HepG2 (cell line): ENCODE measurements around the gene SLC35A2. TPM values are rescaled to one million over a fixed set of nuclear protein-coding genes. Genes with fewer than 3 reads are reported as not detected.

Experiments
- ATAC-seq: fragments of 200-7000 bp; cut with Tn5 transposase; 3 replicates; pipeline ENCODE4 v1.9.1; 2020; ENCODE audit warnings: mild to moderate bottlenecking, moderate library complexity
- BruUV-seq: library from RNA; stranded (reverse); fragments of 400-500 nt; replicated peaks from 2 replicates; lab custom pipeline; 2021; lab: Mats Ljungman, UMichigan
- CTCF ChIA-PET: fragments of 300-600 bp; formaldehyde crosslinking; extraction: SDS; loops from one replicate; lab custom pipeline; 2021; ENCODE audit warnings: low total read pairs, inconsistent platforms, low intra/inter-chr PET ratio; lab: Yijun Ruan, JAX
- POLR2A ChIA-PET: fragments of 350-600 bp; sonication (Branson Sonifier 250); formaldehyde crosslinking; loops from one replicate; lab custom pipeline; 2020; ENCODE audit warnings: antibody characterized with exemption, inconsistent platforms; lab: Yijun Ruan, JAX
- DNase-seq: peaks from one replicate; pipeline ENCODE4 v3.0.0-alpha.2; 2015; ENCODE audit warnings: low spot score
- FAIRE-seq: peaks from 3 replicates; lab custom pipeline; 2011; peaks lifted over from hg19 to GRCh38; lab: Jason Lieb, UNC
- H2AFZ ChIP-seq: one replicate; pipeline ENCODE4 v1.6.1; 2011; ENCODE audit warnings: low read length, inconsistent platforms
- H3K27ac ChIP-seq: fragments of 300-600 bp; 3 replicates; pipeline ENCODE4 v1.8.0; 2011; ENCODE audit warnings: mixed run types, mild to moderate bottlenecking, mixed read lengths, low read length, inconsistent platforms; ENCODE audit not compliant: insufficient read depth; ENCODE audit errors: extremely low read length
- H3K27me3 ChIP-seq, 2 experiments: fragments of 200-600 bp in 1 of 2; 2 replicates in 1 of 2; 3 replicates in 1 of 2; pipeline versions ENCODE4 v1.6.0 to v1.8.0; 2011; ENCODE audit warnings: low read length in 2 of 2, mild to moderate bottlenecking in 2 of 2, moderate library complexity in 2 of 2, inconsistent platforms in 1 of 2; ENCODE audit not compliant: insufficient read depth in 2 of 2, control insufficient read depth in 1 of 2
- H3K36me3 ChIP-seq, 2 experiments: fragments of 200-600 bp in 1 of 2; replicated peaks in 1 of 2; 2 replicates in 1 of 2; 3 replicates in 1 of 2; pipeline versions ENCODE4 v1.5.1 to v1.8.0; 2011; ENCODE audit warnings: low read length in 2 of 2, inconsistent platforms in 1 of 2; ENCODE audit not compliant: insufficient read depth in 2 of 2, control insufficient read depth in 1 of 2
- H3K4me1 ChIP-seq: 2 replicates; pipeline ENCODE4 v1.5.1; 2012; ENCODE audit warnings: low read length, inconsistent platforms; ENCODE audit not compliant: insufficient read depth
- H3K4me2 ChIP-seq: 2 replicates; pipeline ENCODE4 v1.6.0; 2011; ENCODE audit warnings: low read depth, low read length, inconsistent platforms
- H3K4me3 ChIP-seq, 3 experiments: fragments of 200-600 bp in 1 of 3; sonication (generic), shearing (Covaris generic) in 1 of 3; replicated peaks in 1 of 3; 2 replicates each; pipeline ENCODE4 v1.5.1; 2011 to 2016; ENCODE audit warnings: low read length in 3 of 3, inconsistent platforms in 2 of 3, low read depth in 2 of 3, mild to moderate bottlenecking in 2 of 3, control low read depth in 1 of 3, mixed read lengths in 1 of 3; ENCODE audit not compliant: insufficient read depth in 1 of 3
- H3K79me2 ChIP-seq: one replicate; pipeline ENCODE4 v1.6.1; 2011; ENCODE audit warnings: low read length, inconsistent platforms; ENCODE audit not compliant: insufficient read depth
- H3K9ac ChIP-seq: 2 replicates; pipeline ENCODE4 v1.6.0; 2011; ENCODE audit warnings: mild to moderate bottlenecking, low read depth, low read length, inconsistent platforms; ENCODE audit not compliant: insufficient read depth
- H3K9me3 ChIP-seq: 2 replicates; pipeline ENCODE4 v1.5.1; 2012; ENCODE audit warnings: mild to moderate bottlenecking, low read length
- H4K20me1 ChIP-seq: 2 replicates; pipeline ENCODE4 v1.6.0; 2011; ENCODE audit warnings: inconsistent platforms, mild to moderate bottlenecking, low read length, moderate library complexity; ENCODE audit not compliant: insufficient read depth
- AKNA ChIP-seq: sonication (generic); formaldehyde crosslinking; IDR thresholded peaks from 2 replicates; pipeline ENCODE4 v1.4.0; 2020; ENCODE audit warnings: missing genetic modification reagents, borderline replicate concordance
- ERF ChIP-seq: IDR thresholded peaks from 2 replicates; pipeline ENCODE4 v1.6.1; 2018; ENCODE audit warnings: missing biosample characterization, missing genetic modification reagents
- ETV5 ChIP-seq: IDR thresholded peaks from 2 replicates; pipeline ENCODE4 v1.6.1; 2018; ENCODE audit warnings: missing biosample characterization, missing genetic modification reagents, inconsistent platforms, borderline replicate concordance
- NKX3-1 ChIP-seq: sonication (generic); formaldehyde crosslinking; IDR thresholded peaks from 2 replicates; pipeline ENCODE4 v1.5.0; 2020; ENCODE audit warnings: missing genetic modification reagents
- RBM22 ChIP-seq: fragments of 200-400 bp; formaldehyde crosslinking; optimal IDR thresholded peaks from 2 replicates; pipeline ENCODE3; 2017; ENCODE audit warnings: mild to moderate bottlenecking, low read length, moderate library complexity
- TCF7L2 ChIP-seq: IDR thresholded peaks from 2 replicates; pipeline ENCODE4 v1.6.1; 2011; ENCODE audit warnings: mild to moderate bottlenecking, low read depth, low read length, moderate library complexity
- WGBS: methylation state at CpG from one replicate; pipeline ENCODE4 v1.1.6; 2017; ENCODE audit warnings: low lambda C conversion rate; 5-methylcytosine and 5-hydroxymethylcytosine counted together
- in situ Hi-C: cut with HindIII; loops from 2 replicates; pipeline ENCODE4 v1.10.0; 2017; ENCODE audit warnings: low pct_unique_long_range_greater_than_20kb; ENCODE audit not compliant: extremely low pct_ligation_motif_present
- intact Hi-C: fragments of 100-400 bp; cut with micrococcal nuclease; formaldehyde crosslinking; loops from one replicate; pipeline ENCODE4 v1.10.0; 2022; ENCODE audit not compliant: unreplicated experiment
- polyA plus RNA-seq, 8 experiments: library from polyadenylated mRNA; depleted of rRNA in 3 of 8; stranded (reverse) in 7 of 8; unstranded in 1 of 8; fragments of >200 nt; fragmentation: Illumina TruSeq in 4 of 8; extraction: Trizol in 4 of 8; gene quantifications; 2 replicates each; pipeline versions ENCODE4 v1.2.1 to v1.2.3, GENCODE V29; 2011 to 2016; ENCODE audit warnings: low read depth in 4 of 8, missing spikeins in 1 of 8, mixed read lengths in 1 of 8; ENCODE audit not compliant: insufficient read depth in 1 of 8
- total RNA-seq, 5 experiments: library from RNA; depleted of rRNA; stranded (reverse); fragments of >200 nt; fragmentation: Illumina TruSeq; extraction: Trizol; gene quantifications; 2 replicates each; pipeline ENCODE4 v1.2.3, GENCODE V29; 2016; ENCODE audit warnings: low read depth in 1 of 5

Gene SLC35A2
- total and polyA plus RNA-seq, 2 of the 13 experiments (the other 11 are each of a cell fraction or from before 2014, with no cell fraction given), result 32.1 to 40.8 TPM

- TF ChIP-seq AKNA (CRISPR knock-in tag), result no peak
- TF ChIP-seq ERF, result no peak
- TF ChIP-seq TCF7L2, result no peak
- no peak for TF ChIP-seq ETV5
Measured at GRCh38 chrX:48903290-48903689, 8.2 kb downstream of the SLC35A2 start (continued).

GRCh38 chrX:48902776-48903175, 8.7 kb downstream of the SLC35A2 start:
- H3K9ac ChIP-seq, result no peak overlapping the region
- H3K4me2 ChIP-seq, result no peak overlapping the region
- ATAC-seq (no peak), FAIRE-seq (no peak), DNase-seq (no peak)
- H3K9me3 ChIP-seq, result no peaks in the 10 kb centered on the region
- ChIA-PET POLR2A (interaction anchor here (1.8 kb wide), 1 partner anchor 11 kb away, joined by 5 read pairs; no protein-coding TSS in a partner anchor), CTCF (no interaction called here)
- no peak overlapping the region for H2AFZ ChIP-seq
- no peaks in the 10 kb centered on the region for H4K20me1 ChIP-seq
- 95% methylated on average over 4 of the region's 14 CpGs for WGBS
- H3K4me1 ChIP-seq, result peaks cover 10% of the 10 kb centered on the region
- H3K27ac ChIP-seq, result no peak overlapping the region
- intact Hi-C loops (no loop called here), in situ Hi-C loops (no loop called here)
- TF ChIP-seq NKX3-1 (CRISPR knock-in tag) (no peak), RBM22 (peak; percentile 43)
- peaks cover 14% of the 10 kb centered on the region for H3K79me2 ChIP-seq
- H3K27me3 ChIP-seq, result no peaks in the 10 kb centered on the region
- H3K36me3 ChIP-seq, result peaks cover 12 to 13% of the 10 kb centered on the region in 2 experiments
- H3K4me3 ChIP-seq, result no peak overlapping the region
- no TSS peak for BruUV-seq
